ENCODE results near the gene EXOSC5. TPM values are rescaled to one million over a fixed set of nuclear protein-coding genes. Genes with fewer than 3 reads are reported as not detected.
A peak's percentile ranks its signal among the peaks of the same experiment; 100 is the strongest.
"Not testable (repeated sequence)": the region's sequence is repeated elsewhere in the genome, so short reads cannot be mapped to it uniquely, and the experiment has no call there.

The EXOSC5 gene
- total RNA-seq, 1 donor from 2014 or later: 16.7 TPM

GRCh38 chr19:41372501-41372900 lies 24.7 kb downstream of the EXOSC5 start:
- no peak for DNase-seq (ENCODE audit: extremely low read depth, low read depth, low spot score)

DNA sequence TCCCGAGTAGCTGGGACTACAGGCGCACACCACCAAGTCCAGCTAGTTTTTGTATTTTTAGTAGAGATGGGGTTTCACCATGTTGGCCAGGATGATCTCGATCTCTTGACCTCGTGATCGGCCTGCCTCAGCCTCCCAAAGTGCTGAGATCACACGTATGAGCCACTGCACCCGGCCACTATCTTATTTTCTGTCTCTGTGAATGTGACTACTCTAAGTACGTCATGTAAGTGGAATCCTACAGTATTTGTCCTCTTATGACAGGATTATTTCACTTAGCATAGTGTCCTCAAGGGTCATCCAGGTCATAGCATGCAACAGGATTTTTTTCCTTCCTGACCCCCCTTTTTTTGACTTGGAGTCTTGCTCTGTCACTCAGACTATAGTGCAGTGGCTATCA lies 25.6 kb downstream of the EXOSC5 start:
- no peak for DNase-seq (ENCODE audit: extremely low read depth, low read depth, low spot score)

GRCh38 chr19:41371119-41371518 lies 26.0 kb downstream of the EXOSC5 start:
- not testable (repeated sequence) for DNase-seq (ENCODE audit: extremely low read depth, low read depth, low spot score)

DNA sequence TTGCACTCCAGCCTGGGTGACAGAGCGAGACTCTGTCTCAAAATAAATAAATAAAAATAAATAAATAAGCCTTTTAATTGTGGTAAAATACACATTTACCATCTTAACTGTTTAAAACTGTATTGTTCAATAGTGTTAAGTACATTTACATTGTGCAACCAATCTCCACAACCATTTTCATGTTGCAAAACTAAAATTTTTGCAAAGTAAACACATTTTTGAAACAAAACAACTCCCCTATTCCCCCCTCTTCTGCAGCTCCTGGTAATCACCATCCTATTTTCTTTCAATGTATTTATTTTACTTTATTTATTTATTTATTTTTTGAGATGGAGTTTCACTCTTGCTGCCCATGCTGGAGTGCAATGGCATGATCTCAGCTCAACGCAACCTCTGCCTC lies 27.4 kb downstream of the EXOSC5 start:
- DNase-seq (ENCODE audit: extremely low read depth, low read depth, low spot score): no peak

GRCh38 chr19:41367848-41368301 lies 29.3 kb downstream of the EXOSC5 start:
- DNase-seq (ENCODE audit: extremely low read depth, low read depth, low spot score): peak; percentile 69

DNA sequence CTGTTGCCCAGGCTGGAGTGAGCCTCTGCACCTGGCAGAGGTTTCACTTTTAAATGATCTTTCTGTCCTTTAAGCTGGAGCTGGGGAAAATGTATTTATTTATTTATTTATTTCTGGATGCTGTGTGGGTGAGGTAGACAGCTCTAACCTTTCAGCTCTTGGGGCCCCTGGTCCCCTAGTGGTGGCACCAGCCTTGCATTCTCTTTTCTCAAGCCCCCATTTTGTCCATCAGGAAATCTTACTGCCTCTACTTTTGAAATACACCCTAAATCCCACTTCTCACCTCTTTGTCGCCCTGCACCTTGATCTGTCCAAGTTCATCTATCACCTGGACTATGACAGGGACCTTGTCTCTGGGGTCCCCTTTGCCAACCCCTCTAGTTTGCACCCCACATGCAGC lies 31.1 kb downstream of the EXOSC5 start:
- no peak for DNase-seq (ENCODE audit: extremely low read depth, low read depth, low spot score)

DNA sequence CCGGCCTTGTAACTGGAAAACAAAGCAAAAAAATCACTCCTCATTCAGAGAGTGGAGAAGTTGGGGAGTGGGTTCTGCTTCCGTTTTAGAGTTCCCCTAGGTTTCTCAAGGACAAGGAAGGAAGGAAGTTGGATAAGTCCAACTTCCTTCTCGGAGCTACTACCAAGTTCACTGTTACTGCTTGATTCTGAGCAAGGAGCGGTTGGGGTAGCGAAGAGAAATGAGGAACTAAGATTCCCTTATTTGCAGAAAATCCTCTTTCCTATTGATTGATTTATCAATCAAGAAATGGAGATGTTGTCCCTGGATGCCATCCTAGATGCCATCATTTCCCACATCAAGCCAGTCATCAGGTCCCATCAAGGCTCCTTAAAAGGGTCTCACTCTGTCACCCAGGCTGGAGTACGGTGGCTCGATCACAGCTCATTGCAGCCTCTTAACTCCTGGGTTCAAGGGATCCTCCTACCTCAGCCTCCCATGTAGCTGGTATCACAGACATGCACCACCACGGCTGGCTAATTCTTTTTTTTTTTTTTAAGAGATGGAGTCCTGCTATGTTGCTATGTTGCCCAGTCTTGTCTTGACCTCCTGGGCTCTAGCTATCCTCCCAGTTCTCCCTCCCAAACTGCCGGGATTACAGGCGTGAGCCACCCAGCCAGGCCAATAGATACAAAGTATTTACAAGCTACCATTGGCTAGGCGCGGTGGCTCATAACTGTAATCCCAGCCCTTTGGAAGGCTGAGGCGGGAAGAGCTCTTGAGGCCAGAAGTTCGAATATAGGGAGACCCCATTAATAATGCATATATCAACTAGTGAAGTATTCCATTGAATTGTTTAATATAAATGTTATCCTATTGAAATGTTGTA lies 32.4 kb downstream of the EXOSC5 start:
- no peak for DNase-seq (ENCODE audit: extremely low read depth, low read depth, low spot score)

DNA sequence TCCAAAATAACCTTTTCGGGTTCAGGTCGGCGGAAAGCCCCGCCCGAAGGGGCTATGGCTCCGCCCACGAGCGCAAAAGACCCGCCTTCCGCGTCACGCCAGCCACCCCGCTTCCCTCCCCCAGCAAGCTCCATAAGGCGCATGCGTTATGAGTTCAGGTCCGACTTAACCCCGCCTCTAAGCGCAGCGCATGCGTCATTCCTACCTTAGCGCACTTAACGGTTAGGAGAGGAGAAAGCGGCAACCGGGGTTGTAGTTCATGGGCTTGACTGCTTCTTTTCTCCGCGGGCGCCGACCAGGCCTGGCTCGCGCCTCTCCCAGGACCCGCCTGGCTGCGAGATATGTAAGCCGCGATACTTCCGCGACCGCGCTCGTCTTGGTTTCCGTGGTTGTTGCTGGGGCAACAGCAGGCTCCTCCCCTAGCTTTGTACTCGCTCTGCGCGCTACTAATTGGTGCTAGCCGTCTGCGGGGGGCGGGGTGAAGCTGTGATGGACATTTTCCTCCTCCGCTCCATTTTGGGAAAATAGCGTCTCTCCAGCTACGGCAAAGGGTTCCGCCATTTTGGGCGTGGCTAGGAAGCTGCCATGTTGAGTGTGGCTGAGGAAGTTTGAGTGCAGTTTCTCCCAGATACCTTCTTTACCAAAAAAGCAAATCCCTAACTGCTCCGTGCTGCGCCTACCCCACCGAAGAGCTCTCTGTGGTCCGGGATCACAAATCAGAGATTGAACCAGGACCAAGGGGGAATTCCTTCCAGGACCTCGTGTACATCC lies 33.2 kb downstream of the EXOSC5 start, which contains the start of gene B9D2:
Gene B9D2, minus strand, starts transcription at position 397 of the 771 bp plus-strand sequence. CDS start 630 bp downstream, outside the sequence.
- peak; percentile 93 for DNase-seq (ENCODE audit: extremely low read depth, low read depth, low spot score)

DNA sequence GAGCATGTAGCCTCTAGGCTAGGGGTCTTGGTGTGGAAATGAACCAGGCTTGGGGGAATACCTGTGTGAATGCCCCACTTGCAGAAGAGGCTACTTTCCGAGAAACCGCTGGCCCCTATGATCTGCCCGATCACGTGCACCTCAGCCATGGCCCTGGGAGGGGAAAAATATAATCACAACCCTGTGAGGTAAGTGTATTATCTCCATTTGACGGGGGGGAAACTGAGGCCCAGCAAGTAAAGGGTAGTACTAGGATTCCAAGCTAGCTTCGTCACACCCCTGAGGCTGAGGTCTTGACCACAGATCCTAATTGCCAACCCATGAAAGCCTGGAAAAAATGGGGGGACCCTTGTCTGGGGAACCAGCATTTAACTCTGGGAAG lies 33.8 kb downstream of the EXOSC5 start:
- DNase-seq (ENCODE audit: extremely low read depth, low read depth, low spot score): no peak

DNA sequence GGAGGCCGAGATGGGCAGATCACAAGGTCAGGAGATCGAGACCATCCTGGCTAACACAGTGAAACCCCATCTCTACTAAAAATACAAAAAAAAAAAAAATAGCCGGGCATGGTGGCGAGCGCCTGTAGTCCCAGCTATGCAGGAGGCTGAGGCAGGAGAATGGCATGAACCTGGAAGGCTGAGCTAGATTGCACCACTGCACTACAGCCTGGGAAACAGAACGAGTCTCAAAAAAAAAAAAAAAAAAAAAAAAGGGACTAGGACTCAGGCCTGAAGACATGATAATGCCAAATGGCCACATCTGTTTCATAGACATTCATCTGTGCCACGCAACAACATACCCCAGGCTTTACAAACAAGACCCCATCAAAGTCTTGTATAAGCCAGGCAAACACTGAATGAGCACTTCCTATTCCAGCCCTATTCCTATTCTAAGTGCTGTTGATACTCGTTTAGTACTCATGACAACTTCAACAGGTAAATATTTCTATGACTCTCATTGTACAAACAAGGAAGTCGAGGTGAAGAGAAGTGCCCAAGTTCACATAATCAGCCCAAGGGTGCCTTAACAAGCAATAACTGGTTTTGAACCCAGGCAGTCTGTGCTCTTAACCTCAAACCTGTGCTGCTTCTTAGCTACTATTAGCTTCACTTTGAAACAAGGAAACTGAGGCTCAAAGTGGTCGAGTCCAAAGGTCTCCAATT lies 34.9 kb downstream of the EXOSC5 start:
- no peak for DNase-seq (ENCODE audit: extremely low read depth, low read depth, low spot score)

- DNase-seq (ENCODE audit: extremely low read depth, low read depth, low spot score): no peak
These were observed 37.4 kb downstream of the EXOSC5 start for GRCh38 chr19:41359741-41360140.

GRCh38 chr19:41357746-41358145 lies 39.4 kb downstream of the EXOSC5 start:
- DNase-seq (ENCODE audit: extremely low read depth, low read depth, low spot score): no peak

DNA sequence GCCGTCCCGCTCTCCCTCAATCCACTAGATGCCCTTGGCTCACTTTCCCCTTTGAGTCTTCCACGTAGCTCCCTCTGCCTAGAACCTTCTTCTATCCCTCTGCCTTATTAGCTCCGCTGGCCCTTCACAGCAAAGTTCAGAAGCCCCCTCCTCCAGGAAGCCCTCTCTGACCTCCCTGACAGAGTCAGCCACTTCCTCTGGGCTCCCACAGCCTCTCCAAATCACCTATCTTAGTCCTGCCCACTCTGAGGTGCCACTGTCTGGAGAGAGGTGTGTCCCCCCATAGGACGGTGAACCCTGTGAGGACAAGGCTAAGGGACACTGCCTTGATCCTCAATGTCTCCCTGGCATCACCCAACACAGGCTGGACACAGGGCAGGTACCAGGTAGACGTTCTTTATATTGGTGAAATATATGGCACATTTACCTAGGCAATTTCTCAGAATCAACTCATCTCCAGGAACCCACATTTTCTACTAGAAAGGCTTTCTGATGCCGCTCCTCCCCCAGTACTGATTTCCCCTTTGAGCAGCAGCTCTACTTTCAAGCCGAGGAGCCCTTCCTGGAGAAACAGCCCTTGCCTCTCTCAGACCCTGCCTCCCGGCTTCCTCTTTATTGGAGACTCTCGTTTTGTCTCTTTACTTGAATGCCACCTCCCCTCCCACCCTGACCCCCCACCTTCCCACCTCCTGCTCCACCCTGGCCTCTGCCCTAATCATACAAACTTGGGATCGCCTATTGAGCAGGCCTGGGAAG lies 40.0 kb downstream of the EXOSC5 start:
- DNase-seq (ENCODE audit: extremely low read depth, low read depth, low spot score): no peak

DNA sequence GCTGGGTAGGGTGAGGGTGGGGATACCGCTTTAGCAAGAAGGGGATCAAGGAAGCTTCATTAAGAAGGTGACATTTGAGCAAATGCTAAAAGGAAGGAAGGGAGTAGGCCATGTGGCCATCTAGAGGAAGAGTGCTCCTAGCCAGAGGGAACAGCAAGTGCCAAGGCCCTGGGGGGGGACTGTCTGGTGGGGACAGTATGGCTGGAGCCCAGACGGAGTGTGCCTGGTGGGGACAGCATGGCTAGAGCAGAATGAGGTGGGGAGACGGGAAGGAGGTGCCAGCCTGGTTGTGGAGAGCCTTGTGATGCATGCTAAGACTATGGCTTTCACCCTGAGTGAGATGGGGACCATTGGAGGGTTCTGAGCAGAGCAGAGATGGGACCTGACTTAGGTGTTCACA lies 41.4 kb downstream of the EXOSC5 start:
- no peak for DNase-seq (ENCODE audit: extremely low read depth, low read depth, low spot score)

GRCh38 chr19:41355035-41355434 lies 42.1 kb downstream of the EXOSC5 start:
- no peak for DNase-seq (ENCODE audit: extremely low read depth, low read depth, low spot score)

GRCh38 chr19:41354343-41354953 lies 42.7 kb downstream of the EXOSC5 start:
- DNase-seq (ENCODE audit: extremely low read depth, low read depth, low spot score): no peak

GRCh38 chr19:41353466-41354342 lies 43.5 kb downstream of the EXOSC5 start, which contains the start of gene TGFB1:
TGFB1 (minus strand) TSS chr19:41353922; CDS start chr19:41353044, 878 bp downstream.
- DNase-seq (ENCODE audit: extremely low read depth, low read depth, low spot score): no peak

DNA sequence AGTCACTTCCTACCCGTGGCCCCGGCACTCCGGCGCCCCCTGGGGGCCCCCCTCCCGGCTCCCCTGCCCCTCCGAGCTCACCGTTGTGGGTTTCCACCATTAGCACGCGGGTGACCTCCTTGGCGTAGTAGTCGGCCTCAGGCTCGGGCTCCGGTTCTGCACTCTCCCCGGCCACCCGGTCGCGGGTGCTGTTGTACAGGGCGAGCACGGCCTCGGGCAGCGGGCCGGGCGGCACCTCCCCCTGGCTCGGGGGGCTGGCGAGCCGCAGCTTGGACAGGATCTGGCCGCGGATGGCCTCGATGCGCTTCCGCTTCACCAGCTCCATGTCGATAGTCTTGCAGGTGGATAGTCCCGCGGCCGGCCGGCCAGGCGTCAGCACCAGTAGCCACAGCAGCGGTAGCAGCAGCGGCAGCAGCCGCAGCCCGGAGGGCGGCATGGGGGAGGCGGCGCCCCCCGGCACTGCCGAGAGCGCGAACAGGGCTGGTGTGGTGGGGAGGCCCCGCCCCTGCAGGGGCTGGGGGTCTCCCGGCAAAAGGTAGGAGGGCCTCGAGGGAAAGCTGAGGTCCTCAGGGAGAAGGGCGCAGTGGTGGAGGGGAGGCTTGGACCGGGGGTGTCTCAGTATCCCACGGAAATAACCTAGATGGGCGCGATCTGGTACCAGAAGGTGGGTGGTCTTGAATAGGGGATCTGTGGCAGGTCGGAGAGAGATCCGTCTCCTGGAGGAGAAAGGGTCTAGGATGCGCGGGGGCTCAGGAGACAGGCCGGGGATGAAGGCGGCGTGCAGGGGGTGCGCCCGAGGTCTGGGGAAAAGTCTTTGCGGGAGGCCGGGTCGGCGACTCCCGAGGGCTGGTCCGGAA lies 44.3 kb downstream of the EXOSC5 start:
- DNase-seq (ENCODE audit: extremely low read depth, low read depth, low spot score): no peak
